GM04503 (cell line): ENCODE data around the gene TMEM212.

ENCODE experiments used
- DNase-seq: peaks from one replicate; pipeline ENCODE4 v3.0.0-alpha.2; 2012; ENCODE audit warnings: low read depth

TMEM212 gene

GRCh38 chr3:171842864-171843518 lies at the start of gene TMEM212:
TMEM212 (plus strand) TSS chr3:171843349; CDS start chr3:171843384, 35 bp downstream.
- no peak for DNase-seq

GRCh38 chr3:171796625-171797264 lies 46.4 kb upstream of the TMEM212 start:
- DNase-seq, result no peak

DNA sequence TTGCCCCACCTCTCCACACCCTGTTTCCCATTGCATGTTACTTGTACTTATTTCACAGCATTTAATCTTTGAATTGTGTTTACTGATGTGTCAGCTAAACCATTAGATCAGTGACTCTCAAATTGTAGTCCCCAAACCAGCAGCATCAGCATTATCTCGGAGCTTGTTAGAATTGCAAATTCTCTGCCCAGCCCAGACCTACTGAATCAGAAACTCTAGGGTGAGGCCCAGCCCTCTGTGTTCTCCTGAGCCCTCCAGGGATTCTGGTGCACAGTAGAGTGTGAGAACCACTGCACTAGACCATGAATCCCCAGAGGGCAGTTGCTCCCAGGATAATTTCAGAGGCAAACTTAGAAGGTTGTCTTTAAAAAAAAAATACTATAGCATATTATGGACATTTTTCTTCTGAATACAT lies 45.9 kb upstream of the TMEM212 start:
- no peak for DNase-seq

DNA sequence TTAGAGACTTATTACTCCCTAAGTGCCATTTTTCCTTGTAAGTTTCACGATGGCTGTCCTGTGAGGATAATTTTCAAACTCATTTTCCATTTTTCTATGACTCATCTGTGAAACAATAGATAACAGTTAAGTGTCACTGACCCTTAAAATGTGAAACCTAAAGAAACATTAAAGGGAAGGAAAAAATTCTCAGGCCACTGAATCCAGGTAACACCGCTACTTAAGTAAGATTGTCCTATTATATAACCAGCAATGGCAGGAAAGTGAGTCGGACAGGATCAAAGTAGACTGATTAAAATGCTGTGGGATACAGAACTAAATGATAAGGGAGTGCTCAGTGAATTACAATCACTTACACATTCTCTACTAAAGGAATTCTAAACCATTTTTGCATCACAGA lies 45.3 kb upstream of the TMEM212 start:
- DNase-seq, result no peak

GRCh38 chr3:171799501-171799900 lies 43.6 kb upstream of the TMEM212 start:
- DNase-seq, result no peak

GRCh38 chr3:171801738-171802589 lies 41.2 kb upstream of the TMEM212 start:
- DNase-seq, result peak; percentile 88

DNA sequence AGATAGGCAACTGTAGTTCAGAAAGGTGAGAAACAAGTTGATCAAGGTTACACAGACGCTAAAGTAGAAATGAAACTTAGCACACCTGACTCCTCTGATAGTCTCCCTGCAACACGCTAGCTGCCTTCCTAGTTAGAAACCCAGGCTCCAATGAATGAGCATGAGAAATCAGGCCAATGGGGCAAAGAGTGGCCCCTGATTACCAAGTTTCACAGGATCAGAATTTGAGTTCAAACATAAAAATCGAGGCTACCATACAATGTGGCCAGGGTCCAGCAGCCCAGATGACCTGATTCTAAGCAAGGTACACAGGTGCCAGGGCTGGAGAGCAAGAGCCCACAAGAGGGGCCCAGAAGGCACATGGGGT lies 40.6 kb upstream of the TMEM212 start:
- DNase-seq, result no peak

- no peak for DNase-seq
Observed at GRCh38 chr3:171803044-171803443, 40.1 kb upstream of the TMEM212 start.

DNA sequence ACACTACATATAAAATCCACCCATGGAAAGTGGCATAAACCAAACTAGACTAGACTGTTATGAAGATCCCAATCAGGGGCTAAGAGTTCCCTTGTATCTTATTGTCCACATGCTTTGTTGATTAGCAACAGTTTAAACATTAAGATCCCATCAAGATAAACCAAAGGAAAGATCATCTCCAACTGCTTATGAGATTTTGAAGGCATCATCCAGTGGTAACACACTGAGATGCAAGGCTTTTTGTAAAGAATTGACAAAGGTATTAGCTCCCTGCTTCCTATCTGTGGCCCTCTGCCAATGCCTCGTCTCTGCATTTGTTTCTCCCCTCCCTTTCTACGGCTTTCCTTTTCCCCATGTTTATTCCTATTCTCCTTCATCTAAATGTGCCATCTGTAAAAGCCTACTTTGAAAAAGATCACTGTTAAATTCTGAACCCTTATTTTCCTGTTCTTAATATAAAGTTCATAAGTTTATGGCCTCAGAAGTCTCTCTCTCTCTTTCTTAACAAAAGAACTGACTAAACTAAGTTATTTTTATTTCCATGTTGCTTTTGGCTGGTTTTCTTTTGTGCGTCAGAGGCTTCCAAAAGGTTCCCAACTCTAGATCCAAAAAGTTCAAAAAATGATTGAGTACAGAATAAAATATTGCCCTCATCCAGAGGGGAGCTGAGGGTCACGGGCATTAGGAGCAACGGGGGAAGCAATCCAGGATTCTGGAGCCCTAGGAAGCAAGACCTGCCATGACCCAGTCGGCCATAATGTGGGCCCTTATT lies 38.3 kb upstream of the TMEM212 start:
- DNase-seq, result no peak

- no peak for DNase-seq
Observed at GRCh38 chr3:171805687-171806086, 37.5 kb upstream of the TMEM212 start.

DNA sequence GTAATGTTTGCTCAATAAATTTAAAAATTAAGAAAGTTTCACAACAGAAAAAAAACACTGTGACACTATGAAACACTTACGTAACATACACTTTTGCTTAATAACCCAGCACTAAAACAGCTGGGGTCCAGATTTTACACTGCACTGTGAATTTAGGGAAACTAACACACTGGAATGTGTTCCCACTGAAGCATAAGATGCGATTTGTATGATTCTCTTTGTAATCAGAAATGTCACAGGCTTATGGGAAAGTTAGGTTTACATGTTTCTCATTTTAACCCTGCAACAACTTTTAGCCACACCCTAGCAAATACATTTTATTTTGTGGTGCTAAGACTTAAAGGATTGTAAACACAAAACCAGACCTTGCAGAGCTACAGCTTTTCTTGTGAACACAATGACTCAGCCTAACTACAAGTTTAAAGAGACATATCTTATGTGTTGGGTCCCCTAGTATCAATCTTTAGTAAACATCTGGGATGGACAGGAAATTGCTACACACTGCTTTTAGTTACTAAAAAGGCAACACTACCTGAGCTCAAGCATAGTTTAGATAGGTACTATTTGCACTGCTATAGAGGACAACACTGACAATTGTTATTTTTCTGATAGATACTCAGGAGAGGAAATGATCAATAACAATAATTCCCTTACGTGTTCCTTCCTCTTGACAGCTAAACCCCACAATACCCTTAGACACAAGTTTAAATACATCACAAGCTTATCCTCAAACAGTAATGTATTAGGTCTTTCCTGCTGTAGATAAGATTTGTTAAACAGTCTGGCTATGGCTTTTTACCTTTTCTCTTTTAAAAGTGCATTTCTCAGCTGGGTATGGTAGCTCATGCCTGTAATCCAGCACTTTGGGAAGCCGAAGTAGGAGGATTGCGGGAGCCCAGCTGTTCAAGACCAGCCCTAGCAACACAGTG lies 36.7 kb upstream of the TMEM212 start:
- DNase-seq, result peak; percentile 85

GRCh38 chr3:171807129-171807675 lies 35.9 kb upstream of the TMEM212 start:
- no peak for DNase-seq

DNA sequence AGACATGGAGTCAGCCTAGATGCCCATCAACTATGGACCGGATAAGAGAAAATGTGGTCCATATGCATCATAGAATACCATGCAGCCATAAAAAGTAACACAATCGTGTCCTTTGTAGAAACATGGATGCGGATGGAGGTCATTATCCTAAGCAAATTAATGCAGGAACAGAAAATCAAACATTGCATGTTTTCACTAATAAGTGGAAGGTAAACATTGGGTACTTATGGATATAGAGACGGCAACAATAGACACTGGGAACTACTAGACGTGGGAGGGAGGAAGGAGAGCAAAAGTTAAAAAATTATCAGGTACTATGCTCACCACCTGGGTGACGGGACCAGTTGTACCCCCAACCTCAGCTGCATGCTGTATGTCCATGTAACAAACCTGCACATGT lies 35.3 kb upstream of the TMEM212 start:
- no peak for DNase-seq

- DNase-seq, result no peak
Observed at GRCh38 chr3:171809611-171809860, 33.6 kb upstream of the TMEM212 start.

GRCh38 chr3:171809861-171810628 lies 33.1 kb upstream of the TMEM212 start, which contains the start of gene PLD1:
PLD1 (minus strand) TSS chr3:171810483; CDS start chr3:171738051, 72,432 bp downstream.
- DNase-seq, result peak; percentile 89

GRCh38 chr3:171810629-171811294 lies 32.4 kb upstream of the TMEM212 start:
- DNase-seq, result no peak

- DNase-seq, result peak; percentile 99
Observed at GRCh38 chr3:171811295-171811912, 31.7 kb upstream of the TMEM212 start.

GRCh38 chr3:171811913-171812335 lies 31.2 kb upstream of the TMEM212 start:
- DNase-seq, result no peak

- DNase-seq, result no peak
Observed at GRCh38 chr3:171812811-171813210, 30.3 kb upstream of the TMEM212 start.
